RWPE2 (cell line): ENCODE results near the gene CCDC51.

Source experiments
- ATAC-seq: fragments of 200-7000 bp; cut with Tn5 transposase; 3 replicates; pipeline ENCODE4 v1.9.1; 2021; ENCODE audit warnings: low read depth
- DNase-seq: peaks from one replicate; pipeline ENCODE4 v3.0.0-alpha.2; 2020; ENCODE audit warnings: low spot score
- H3K27ac ChIP-seq: fragments of 450-650 bp; 2 replicates; pipeline ENCODE4 v1.5.1; 2017; ENCODE audit warnings: mild to moderate bottlenecking; ENCODE audit not compliant: poor library complexity, severe bottlenecking
- H3K27me3 ChIP-seq: fragments of 250-450 bp; sonication (Bioruptor Pico); 2 replicates; pipeline ENCODE4 v1.5.1; 2021; ENCODE audit warnings: mild to moderate bottlenecking, moderate library complexity; ENCODE audit not compliant: insufficient read depth, poor library complexity, severe bottlenecking
- H3K36me3 ChIP-seq: fragments of 250-450 bp; sonication (Bioruptor Pico); 2 replicates; pipeline ENCODE4 v1.5.1; 2020; ENCODE audit warnings: low read depth, mild to moderate bottlenecking, moderate library complexity
- H3K4me1 ChIP-seq: fragments of 250-450 bp; sonication (Bioruptor Pico); 2 replicates; pipeline ENCODE4 v1.5.1; 2021; ENCODE audit warnings: mild to moderate bottlenecking, moderate library complexity; ENCODE audit not compliant: insufficient read depth, poor library complexity, severe bottlenecking
- H3K4me3 ChIP-seq: fragments of 250-450 bp; sonication (Bioruptor Pico); 2 replicates; pipeline ENCODE4 v1.5.1; 2021; ENCODE audit warnings: mild to moderate bottlenecking, moderate library complexity; ENCODE audit not compliant: severe bottlenecking
- H3K9me3 ChIP-seq: fragments of 250-450 bp; sonication (Bioruptor Pico); 2 replicates; pipeline ENCODE4 v1.5.1; 2021; ENCODE audit warnings: mild to moderate bottlenecking, moderate library complexity; ENCODE audit not compliant: severe bottlenecking
- TF ChIP-seq, protein P1 (sequence below): fragments of 450-650 bp; IDR thresholded peaks from one replicate; pipeline ENCODE4 v1.5.1; 2017; ENCODE audit warnings: mild to moderate bottlenecking, moderate library complexity; ENCODE audit not compliant: poor library complexity, severe bottlenecking

CCDC51 gene

DNA sequence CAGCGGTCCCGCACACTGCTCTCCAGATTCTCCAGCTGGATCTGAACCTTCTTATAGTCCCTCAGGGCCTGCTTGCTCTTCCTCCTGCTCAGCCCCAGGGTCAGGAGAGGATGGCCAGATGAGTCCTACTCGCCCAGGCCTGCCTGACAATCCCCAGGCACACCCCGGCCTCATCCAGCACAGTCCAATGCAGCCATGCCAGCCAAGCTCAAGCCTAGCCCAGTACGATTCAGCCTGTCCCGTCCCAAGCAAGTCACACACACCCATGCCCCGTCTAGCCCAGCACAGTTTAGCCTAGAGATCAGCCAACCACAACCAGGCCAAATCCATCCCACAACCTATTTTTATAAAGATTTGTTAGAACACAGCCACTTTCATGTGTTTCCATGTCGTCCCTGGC is 26.8 kb downstream of the CCDC51 start:
- Histone ChIP-seq H3K27ac (peak overlapping the region; percentile 22), H3K4me3 (no peak overlapping the region), H3K27me3 (no peaks in the 10 kb centered on the region), H3K36me3 (peaks cover 100% of the 10 kb centered on the region), H3K4me1 (no peaks in the 10 kb centered on the region), H3K9me3 (no peaks in the 10 kb centered on the region)
- peak; percentile 37; the same call in 2 of the 3 replicates for ATAC-seq
- peak; percentile 52 for DNase-seq
- TF ChIP-seq, protein P1, sequence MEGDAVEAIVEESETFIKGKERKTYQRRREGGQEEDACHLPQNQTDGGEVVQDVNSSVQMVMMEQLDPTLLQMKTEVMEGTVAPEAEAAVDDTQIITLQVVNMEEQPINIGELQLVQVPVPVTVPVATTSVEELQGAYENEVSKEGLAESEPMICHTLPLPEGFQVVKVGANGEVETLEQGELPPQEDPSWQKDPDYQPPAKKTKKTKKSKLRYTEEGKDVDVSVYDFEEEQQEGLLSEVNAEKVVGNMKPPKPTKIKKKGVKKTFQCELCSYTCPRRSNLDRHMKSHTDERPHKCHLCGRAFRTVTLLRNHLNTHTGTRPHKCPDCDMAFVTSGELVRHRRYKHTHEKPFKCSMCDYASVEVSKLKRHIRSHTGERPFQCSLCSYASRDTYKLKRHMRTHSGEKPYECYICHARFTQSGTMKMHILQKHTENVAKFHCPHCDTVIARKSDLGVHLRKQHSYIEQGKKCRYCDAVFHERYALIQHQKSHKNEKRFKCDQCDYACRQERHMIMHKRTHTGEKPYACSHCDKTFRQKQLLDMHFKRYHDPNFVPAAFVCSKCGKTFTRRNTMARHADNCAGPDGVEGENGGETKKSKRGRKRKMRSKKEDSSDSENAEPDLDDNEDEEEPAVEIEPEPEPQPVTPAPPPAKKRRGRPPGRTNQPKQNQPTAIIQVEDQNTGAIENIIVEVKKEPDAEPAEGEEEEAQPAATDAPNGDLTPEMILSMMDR, result no peak

DNA sequence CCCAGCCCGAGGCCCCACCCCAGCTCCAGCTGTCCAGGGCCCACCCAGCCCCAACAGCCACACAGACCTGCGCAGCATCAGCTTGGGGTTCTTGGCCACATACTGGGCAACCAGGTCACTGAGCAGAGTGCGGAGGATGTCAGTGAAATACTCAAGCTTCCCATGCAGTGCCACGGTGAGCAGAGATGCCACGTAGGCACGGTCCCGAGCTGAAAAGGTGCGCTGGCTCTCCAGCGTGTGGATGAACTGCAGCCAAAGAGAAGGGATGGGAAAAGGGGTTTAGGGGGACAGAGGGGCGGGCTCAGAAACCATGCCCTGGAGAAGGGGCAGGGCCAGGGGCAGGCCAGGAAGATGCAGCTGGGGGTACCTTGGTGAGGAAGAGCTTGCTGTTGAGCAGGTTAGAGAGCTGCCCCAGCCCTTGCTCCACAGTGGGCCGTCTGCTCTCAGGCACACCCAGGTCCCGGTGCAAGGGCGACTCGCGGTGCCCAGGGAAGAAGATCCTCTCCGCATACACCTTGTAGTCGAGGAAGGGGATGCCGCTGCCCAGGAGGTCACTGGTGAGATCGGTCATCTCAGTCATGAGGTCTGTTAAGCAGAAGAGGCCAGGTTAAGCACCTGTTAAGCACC is 27.4 kb downstream of the CCDC51 start:
- peaks cover 100% of the 10 kb centered on the region for H3K36me3 ChIP-seq
- no peak for ATAC-seq
- DNase-seq, result peak; percentile 41
- H3K4me1 ChIP-seq, result no peaks in the 10 kb centered on the region
- no peaks in the 10 kb centered on the region for H3K9me3 ChIP-seq
- no peak overlapping the region for H3K27ac ChIP-seq
- no peaks in the 10 kb centered on the region for H3K27me3 ChIP-seq
- H3K4me3 ChIP-seq, result no peak overlapping the region
- TF ChIP-seq, protein P1, result no peak

DNA sequence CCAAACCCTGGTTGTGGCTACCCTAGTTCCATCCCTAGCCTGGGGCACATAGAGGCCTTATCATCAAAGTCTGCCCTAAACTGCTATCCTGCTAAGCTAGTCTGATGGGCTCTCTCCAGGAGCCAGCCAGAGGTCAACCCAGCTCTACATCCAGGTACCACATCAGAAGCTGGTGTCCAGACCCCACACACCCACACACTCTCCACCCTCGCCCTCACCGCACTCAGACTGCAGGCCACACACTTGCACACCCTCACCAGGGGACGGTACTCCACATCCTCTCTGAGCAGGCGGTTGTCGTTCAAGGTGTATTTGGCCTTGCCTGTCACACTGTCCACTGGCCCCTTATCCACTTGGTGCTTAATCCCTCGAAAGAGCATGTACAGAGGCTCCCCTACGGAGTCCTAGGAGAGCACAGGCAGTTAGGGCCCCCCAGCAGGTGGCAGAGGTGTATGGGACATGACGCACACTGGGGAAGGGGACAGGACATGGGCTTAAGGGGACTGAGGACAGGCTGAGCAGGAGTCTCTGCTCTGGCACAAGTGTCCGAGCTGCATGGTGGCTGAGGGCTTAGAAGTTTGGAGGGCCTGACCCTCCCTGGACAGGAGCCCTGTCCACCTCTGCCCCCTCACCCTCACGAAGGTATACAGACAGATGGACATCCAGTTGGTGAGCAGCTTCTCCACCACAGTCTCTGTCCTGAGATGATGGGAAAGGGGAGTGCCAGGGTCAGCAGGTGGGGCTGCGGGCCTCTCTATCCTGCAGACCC is 28.1 kb downstream of the CCDC51 start:
- Histone ChIP-seq H3K36me3 (peaks cover 100% of the 10 kb centered on the region), H3K4me3 (no peak overlapping the region), H3K27me3 (no peaks in the 10 kb centered on the region), H3K9me3 (no peaks in the 10 kb centered on the region), H3K4me1 (no peaks in the 10 kb centered on the region), H3K27ac (no peak overlapping the region)
- DNase-seq (peak; percentile 45), ATAC-seq (no peak)
- TF ChIP-seq, protein P1, result no peak

DNA sequence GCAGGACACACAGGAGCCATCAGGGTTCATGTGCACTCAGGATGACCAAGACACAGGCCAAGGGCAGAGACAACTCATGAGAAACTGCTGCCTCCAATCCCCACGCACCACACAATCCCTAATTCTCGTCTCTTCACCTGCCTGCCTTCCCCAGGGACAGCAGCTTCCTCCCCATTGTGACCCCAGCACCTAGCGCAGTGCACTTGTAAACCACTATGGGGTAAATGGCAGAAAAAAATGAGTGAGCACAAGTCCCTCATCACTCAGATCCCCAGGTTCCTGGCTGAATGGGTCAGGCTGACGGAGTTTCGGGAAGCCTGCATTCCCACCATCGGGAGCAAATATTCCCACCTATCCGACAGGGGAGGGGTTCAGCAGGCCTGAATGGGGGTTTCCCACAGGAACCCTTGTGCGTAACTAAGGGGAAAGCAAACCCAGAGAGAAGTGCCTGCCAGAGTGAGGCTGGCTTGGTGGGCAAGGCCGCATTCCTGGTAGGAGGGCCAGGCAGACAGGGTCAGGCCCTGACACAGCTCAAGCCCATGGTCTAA is 28.8 kb downstream of the CCDC51 start:
- Histone ChIP-seq H3K9me3 (no peaks in the 10 kb centered on the region), H3K4me1 (no peaks in the 10 kb centered on the region), H3K27ac (no peak overlapping the region), H3K36me3 (peaks cover 100% of the 10 kb centered on the region), H3K27me3 (no peaks in the 10 kb centered on the region), H3K4me3 (no peak overlapping the region)
- peak; percentile 32 for DNase-seq
- ATAC-seq, result no peak
- TF ChIP-seq, protein P1, result no peak
